Measurements from ENCODE around the gene KLK15. TPM values are rescaled to one million over a fixed set of nuclear protein-coding genes. Genes with fewer than 3 reads are reported as not detected.
A peak's percentile ranks its signal among the peaks of the same experiment; 100 is the strongest.

KLK15 gene
- total RNA-seq, 4 donors from 2014 or later: 1.3 to 3.8 TPM; not detected in 2

DNA sequence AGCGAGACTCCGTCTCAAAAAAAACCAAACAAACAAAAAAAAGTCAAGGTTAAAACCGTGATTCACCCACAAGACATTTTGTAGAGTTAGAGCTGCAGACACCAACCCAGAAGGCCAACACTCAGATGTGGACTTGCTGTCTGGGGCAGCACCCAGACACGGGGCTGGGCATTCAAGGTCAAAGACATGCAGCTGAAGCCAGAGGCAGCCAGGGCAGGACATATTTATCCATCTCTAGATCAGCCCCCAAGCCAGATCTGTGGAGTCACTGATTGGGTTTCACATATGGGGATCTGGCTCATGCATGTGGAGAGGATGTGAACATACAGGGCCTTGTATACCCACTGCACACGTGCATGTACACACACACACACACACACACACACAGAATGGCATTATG lies 3.6 kb downstream of the KLK15 start:
- peaks cover 13% of the 10 kb centered on the region for H3K27me3 ChIP-seq
- WGBS, 2 donors (ENCODE audit: low coverage in 1 of 2): 71 to 83% methylated on average over 3 to 5 of the region's 5 CpGs

DNA sequence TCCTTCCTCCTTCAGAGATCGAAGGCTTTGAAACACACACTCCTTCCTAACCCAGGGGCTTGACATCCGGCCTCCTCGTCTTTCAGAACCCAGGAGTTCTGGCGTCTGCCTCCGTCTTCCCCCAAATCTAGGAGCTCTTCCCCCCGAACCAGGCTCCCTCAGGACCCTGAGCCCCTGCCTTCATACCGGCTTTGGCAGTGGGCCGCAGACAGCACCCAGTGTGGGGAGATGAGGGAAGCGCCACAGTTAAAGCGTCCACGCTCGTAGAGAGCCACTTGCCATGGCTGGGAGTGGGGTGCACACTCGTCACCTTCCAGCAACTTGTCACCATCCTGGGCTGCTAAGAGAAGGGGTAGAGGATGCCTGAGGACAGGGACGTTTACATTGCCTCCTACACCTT lies 5.9 kb downstream of the KLK15 start:
- intact Hi-C loops (cut with DNase I; ENCODE audit: low total_unique reads) (no loop called here), in situ Hi-C loops (cut with MboI; ENCODE audit: low pct_ligation_motif_present in 1 of 4, low pct_unique_long_range_greater_than_20kb in 1 of 4, low sequenced_read_pairs in 3 of 4) (no loop called here)

More for the DNA sequence above, 3.6 kb downstream of the KLK15 start:
- no peaks in the 10 kb centered on the region for H3K36me3 ChIP-seq
- H3K4me3 ChIP-seq: no peak overlapping the region
- in situ Hi-C loops (cut with MboI; ENCODE audit: low pct_ligation_motif_present in 1 of 4, low pct_unique_long_range_greater_than_20kb in 1 of 4, low sequenced_read_pairs in 3 of 4) (no loop called here), intact Hi-C loops (cut with DNase I; ENCODE audit: low total_unique reads) (no loop called here)
- H3K9me3 ChIP-seq: no peaks in the 10 kb centered on the region
- no peak for TF ChIP-seq POLR2AphosphoS5 (IDR thresholded peaks at IDR 0.05)
- TF ChIP-seq EP300 (IDR thresholded peaks at IDR 0.05; ENCODE audit: low read depth): no peak
- H3K4me1 ChIP-seq: peaks cover 0 to 1% (median under 1%) of the 10 kb centered on the region in 4 donors
- DNase-seq: no peak
- H3K27ac ChIP-seq: no peak overlapping the region

DNA sequence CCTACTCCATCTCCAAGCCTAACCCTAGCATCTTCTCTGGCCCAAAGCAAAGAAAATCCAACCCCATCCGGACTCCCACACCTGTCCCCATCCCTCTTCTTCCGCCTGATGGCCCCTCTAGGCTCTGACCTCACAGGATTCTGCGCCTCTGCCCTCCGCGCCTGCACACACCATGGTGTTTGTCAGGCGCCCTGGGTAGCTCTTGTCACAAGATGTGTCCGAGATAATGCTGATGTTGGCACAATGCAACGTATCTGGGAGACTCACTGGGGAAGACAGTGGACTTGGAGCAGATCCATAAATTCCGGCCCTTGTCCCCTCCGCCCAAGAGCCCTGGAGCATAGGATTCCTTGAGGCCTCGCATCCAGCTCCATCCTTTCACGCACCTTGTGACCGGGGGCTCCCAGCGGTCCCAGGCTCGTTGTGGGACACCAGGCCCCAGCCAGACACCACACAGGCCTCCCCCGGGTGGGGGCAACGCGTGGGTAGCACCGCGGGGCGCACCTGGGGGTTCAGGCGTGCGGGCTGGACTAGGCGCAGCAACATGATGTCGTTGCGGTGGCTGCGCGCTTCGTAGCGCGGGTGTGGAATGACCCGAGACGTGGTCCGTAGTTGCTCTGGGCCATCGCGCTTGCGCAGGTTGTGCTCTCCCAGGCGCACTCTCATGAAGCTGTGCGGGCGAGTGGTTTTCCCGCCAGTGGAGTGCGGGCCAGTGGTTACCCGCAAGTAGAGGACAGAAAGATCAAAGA lies 6.7 kb downstream of the KLK15 start:
- no peak overlapping the region for H3K27ac ChIP-seq
- DNase-seq: no peak
- intact Hi-C loops (cut with DNase I; ENCODE audit: low total_unique reads): no loop called here
- peaks cover 14% of the 10 kb centered on the region for H3K27me3 ChIP-seq
- H3K9me3 ChIP-seq: no peaks in the 10 kb centered on the region
- TF ChIP-seq POLR2AphosphoS5 (IDR thresholded peaks at IDR 0.05) (no peak), POLR2A (IDR thresholded peaks at IDR 0.05) (no peak), EP300 (IDR thresholded peaks at IDR 0.05; ENCODE audit: low read depth) (no peak)
- TF ChIP-seq, protein P1, sequence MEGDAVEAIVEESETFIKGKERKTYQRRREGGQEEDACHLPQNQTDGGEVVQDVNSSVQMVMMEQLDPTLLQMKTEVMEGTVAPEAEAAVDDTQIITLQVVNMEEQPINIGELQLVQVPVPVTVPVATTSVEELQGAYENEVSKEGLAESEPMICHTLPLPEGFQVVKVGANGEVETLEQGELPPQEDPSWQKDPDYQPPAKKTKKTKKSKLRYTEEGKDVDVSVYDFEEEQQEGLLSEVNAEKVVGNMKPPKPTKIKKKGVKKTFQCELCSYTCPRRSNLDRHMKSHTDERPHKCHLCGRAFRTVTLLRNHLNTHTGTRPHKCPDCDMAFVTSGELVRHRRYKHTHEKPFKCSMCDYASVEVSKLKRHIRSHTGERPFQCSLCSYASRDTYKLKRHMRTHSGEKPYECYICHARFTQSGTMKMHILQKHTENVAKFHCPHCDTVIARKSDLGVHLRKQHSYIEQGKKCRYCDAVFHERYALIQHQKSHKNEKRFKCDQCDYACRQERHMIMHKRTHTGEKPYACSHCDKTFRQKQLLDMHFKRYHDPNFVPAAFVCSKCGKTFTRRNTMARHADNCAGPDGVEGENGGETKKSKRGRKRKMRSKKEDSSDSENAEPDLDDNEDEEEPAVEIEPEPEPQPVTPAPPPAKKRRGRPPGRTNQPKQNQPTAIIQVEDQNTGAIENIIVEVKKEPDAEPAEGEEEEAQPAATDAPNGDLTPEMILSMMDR (IDR thresholded peaks at IDR 0.05): no peak
- 73 to 88% methylated on average over 2 to 35 of the region's 43 CpGs for WGBS, 2 donors (ENCODE audit: low coverage in 1 of 2)
- H3K4me3 ChIP-seq: no peak overlapping the region
- in situ Hi-C loops (cut with MboI; ENCODE audit: low pct_ligation_motif_present in 1 of 4, low pct_unique_long_range_greater_than_20kb in 1 of 4, low sequenced_read_pairs in 3 of 4): no loop called here
- peaks cover 2 to 23% (median 15%) of the 10 kb centered on the region in 4 donors for H3K4me1 ChIP-seq
- H3K36me3 ChIP-seq: no peaks in the 10 kb centered on the region

More for the DNA sequence above, 5.9 kb downstream of the KLK15 start:
- no peak for DNase-seq
- WGBS, 2 donors (ENCODE audit: low coverage in 1 of 2): 50 to 82% methylated on average over 1 to 14 of the region's 14 CpGs
- Histone ChIP-seq H3K27ac (no peak overlapping the region), H3K27me3 (peaks cover 6% of the 10 kb centered on the region), H3K9me3 (no peaks in the 10 kb centered on the region), H3K36me3 (no peaks in the 10 kb centered on the region), H3K4me3 (no peak overlapping the region), H3K4me1 (peaks cover 0 to 15% (median 12%) of the 10 kb centered on the region in 4 donors)
- TF ChIP-seq, protein P1 (IDR thresholded peaks at IDR 0.05): no peak
- no peak for TF ChIP-seq POLR2A (IDR thresholded peaks at IDR 0.05)
- no peak for TF ChIP-seq EP300 (IDR thresholded peaks at IDR 0.05; ENCODE audit: low read depth)
- TF ChIP-seq POLR2AphosphoS5 (IDR thresholded peaks at IDR 0.05): no peak

DNA sequence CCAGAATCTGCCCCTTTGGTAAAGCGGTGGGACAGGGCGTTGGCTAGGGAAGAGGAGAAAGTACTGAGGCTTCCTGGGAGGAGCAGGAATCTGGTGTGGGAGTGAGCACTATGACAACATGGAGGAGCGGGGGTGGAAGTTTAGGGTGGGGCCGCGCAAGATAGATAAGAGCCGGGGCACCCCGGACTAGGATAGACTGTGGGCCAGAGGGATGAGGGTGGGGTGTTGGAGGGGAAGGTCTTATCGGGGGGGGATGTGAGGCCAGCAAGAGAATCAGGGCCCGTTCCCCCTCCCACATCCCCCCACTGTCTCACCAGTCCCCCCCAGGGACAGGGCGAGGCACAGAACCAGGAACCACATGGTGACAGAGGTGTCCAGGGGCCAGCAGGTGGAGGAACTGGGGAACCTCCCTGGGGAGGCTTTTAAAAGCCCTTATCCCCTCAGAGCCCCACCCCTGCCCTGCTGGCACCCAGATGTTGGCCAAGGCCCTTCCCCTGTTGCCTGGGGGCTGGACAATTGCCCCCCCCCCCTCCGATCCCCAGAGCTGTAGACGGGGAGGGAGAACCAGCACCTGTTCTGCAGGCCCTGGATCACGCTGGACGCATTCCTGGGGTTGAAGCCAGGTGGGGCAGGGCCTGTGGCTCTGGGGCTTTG lies 9.9 kb downstream of the KLK15 start, which contains the start of gene KLK1:
Gene KLK1, minus strand, starts transcription at position 399 of the 654 bp plus-strand sequence. Its CDS starts 39 bp downstream, at position 360.
- 17 to 42% methylated on average over 1 to 14 of the region's 14 CpGs for WGBS, 2 donors (ENCODE audit: low coverage in 1 of 2)
- TF ChIP-seq EP300 (IDR thresholded peaks at IDR 0.05; ENCODE audit: low read depth) (no peak), POLR2AphosphoS5 (IDR thresholded peaks at IDR 0.05) (peak in 2 of 3 donors; percentile 10 to 20), POLR2A (IDR thresholded peaks at IDR 0.05) (no peak)
- TF ChIP-seq, protein P1 (IDR thresholded peaks at IDR 0.05): no peak
- peaks cover 3 to 50% (median 35%) of the 10 kb centered on the region in 4 donors for H3K4me1 ChIP-seq
- H3K27me3 ChIP-seq: peaks cover 45% of the 10 kb centered on the region
- intact Hi-C loops (cut with DNase I; ENCODE audit: low total_unique reads) (no loop called here), in situ Hi-C loops (cut with MboI; ENCODE audit: low pct_ligation_motif_present in 1 of 4, low pct_unique_long_range_greater_than_20kb in 1 of 4, low sequenced_read_pairs in 3 of 4) (no loop called here)
- H3K36me3 ChIP-seq: no peaks in the 10 kb centered on the region
- H3K9me3 ChIP-seq: no peaks in the 10 kb centered on the region
- peak; percentile 73 for DNase-seq
- H3K4me3 ChIP-seq: no peak within 1 kb of the TSS
- peak within 1 kb of the TSS; percentile 21 to 82 (median 79) for H3K27ac ChIP-seq

Measured in transverse colon (tissue), 4 donors.